AG09309 (cell line): ENCODE measurements around the gene CDH3.

Experiments used
- DNase-seq: peaks from one replicate; pipeline ENCODE4 v3.0.0-alpha.2; 2010; ENCODE audit warnings: low read depth
- H3K4me3 ChIP-seq: 2 replicates; pipeline ENCODE4 v1.5.1; 2011; ENCODE audit warnings: mild to moderate bottlenecking, low read depth, low read length, moderate library complexity; ENCODE audit not compliant: control insufficient read depth
- CTCF ChIP-seq: IDR thresholded peaks from 2 replicates; pipeline ENCODE4 v1.5.1; 2011; ENCODE audit warnings: mild to moderate bottlenecking, low read depth, low read length, inconsistent platforms; ENCODE audit not compliant: insufficient read depth, control insufficient read depth; ENCODE audit errors: missing control alignments

Gene CDH3

GRCh38 chr16:68644296-68644695 is 814 bp upstream of the CDH3 start:
- H3K4me3 ChIP-seq, result no peak overlapping the region
- no peak for DNase-seq
- TF ChIP-seq CTCF, result no peak

GRCh38 chr16:68645494-68646388 is 631 bp downstream of the CDH3 start:
- H3K4me3 ChIP-seq, result peak overlapping the region; percentile 13
- TF ChIP-seq CTCF, result no peak
- DNase-seq, result no peak

- no peak overlapping the region for H3K4me3 ChIP-seq
- no peak for DNase-seq
- TF ChIP-seq CTCF, result no peak
Observed at GRCh38 chr16:68646953-68647659, 2.0 kb downstream of the CDH3 start.

- no peak for DNase-seq
- TF ChIP-seq CTCF, result no peak
- no peak overlapping the region for H3K4me3 ChIP-seq
Observed at GRCh38 chr16:68651136-68651535, 6.0 kb downstream of the CDH3 start.

- no peak for TF ChIP-seq CTCF
- no peak for DNase-seq
- no peak overlapping the region for H3K4me3 ChIP-seq
Observed at GRCh38 chr16:68652659-68653058, 7.5 kb downstream of the CDH3 start.

- no peak for TF ChIP-seq CTCF
- H3K4me3 ChIP-seq, result no peak overlapping the region
- DNase-seq, result no peak
Observed at GRCh38 chr16:68655806-68656205, 10.7 kb downstream of the CDH3 start.
